Esophagus squamous epithelium (tissue), 4 donors: ENCODE data around the gene SCN3B.

Source experiments
- POLR2A ChIP-seq, 4 donors: fragments of 450-650 bp; IDR thresholded peaks; one replicate each; pipeline ENCODE4 v1.6.1; 2017; ENCODE audit warnings: antibody characterized with exemption in 4 of 4, mild to moderate bottlenecking in 4 of 4, moderate library complexity in 3 of 4
- TF ChIP-seq, protein P1 (sequence below), 6 experiments: fragments of 450-650 bp in 4 of 6; fragments of 200-600 bp in 2 of 6; sonication (generic) in 2 of 6; IDR thresholded peaks; one replicate each; pipeline ENCODE4 v1.5.1; 2016 to 2019; ENCODE audit warnings: antibody characterized with exemption in 6 of 6, mild to moderate bottlenecking in 4 of 6, moderate library complexity in 4 of 6

DNA sequence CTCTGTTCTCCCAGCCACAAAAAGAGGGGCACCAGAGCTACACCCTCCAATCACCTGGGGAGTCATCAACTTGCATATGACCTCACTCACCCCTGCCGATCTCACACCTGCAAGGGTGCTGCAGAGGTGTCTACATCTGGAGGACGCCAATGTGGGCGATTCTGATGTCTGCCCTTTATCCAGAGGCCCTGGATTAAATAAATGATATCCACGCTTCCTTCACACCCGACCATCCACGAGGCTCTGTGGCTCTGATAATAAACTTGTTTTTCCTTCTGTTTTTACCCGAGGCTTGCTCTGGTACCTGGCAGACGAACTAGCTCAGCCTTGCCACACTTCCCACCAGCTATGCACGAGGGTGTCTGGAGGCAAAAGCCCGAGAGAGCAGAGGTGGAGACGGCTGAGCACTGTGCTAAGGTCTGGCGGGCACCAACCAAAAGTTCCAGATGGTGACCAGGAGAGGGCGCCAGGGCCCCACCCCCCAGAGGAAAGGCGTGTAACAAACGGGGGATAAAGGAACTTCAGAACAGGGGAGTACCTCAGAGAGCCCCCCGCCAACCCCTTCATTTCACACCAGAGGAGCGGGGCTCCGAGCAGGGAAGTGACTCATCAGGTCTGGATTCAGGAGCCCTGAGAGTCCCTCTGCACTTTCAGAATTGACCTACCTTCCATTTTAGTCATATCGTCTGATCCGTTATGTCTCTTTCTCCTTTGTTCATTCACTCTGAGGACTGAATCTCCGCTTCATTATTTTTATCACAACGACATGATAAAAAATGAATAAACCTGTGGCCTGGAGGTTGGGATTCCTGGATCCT lies 13.5 kb downstream of the SCN3B start:
- TF ChIP-seq, protein P1, sequence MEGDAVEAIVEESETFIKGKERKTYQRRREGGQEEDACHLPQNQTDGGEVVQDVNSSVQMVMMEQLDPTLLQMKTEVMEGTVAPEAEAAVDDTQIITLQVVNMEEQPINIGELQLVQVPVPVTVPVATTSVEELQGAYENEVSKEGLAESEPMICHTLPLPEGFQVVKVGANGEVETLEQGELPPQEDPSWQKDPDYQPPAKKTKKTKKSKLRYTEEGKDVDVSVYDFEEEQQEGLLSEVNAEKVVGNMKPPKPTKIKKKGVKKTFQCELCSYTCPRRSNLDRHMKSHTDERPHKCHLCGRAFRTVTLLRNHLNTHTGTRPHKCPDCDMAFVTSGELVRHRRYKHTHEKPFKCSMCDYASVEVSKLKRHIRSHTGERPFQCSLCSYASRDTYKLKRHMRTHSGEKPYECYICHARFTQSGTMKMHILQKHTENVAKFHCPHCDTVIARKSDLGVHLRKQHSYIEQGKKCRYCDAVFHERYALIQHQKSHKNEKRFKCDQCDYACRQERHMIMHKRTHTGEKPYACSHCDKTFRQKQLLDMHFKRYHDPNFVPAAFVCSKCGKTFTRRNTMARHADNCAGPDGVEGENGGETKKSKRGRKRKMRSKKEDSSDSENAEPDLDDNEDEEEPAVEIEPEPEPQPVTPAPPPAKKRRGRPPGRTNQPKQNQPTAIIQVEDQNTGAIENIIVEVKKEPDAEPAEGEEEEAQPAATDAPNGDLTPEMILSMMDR (IDR thresholded peaks at IDR 0.05) = peak in 5 of 6 experiments; percentile 45 to 70 (median 55)
- TF ChIP-seq POLR2A (IDR thresholded peaks at IDR 0.05) = no peak
